Neural progenitor cell (in vitro differentiated cells): ENCODE data around the gene PFDN1.

ENCODE experiments used
- CTCF ChIP-seq: fragments of 200-600 bp; sonication (generic); IDR thresholded peaks from 2 replicates; pipeline ENCODE4 v1.5.1; 2017; ENCODE audit warnings: antibody characterized with exemption, mild to moderate bottlenecking
- EZH2 ChIP-seq: fragments of 200-600 bp; sonication (generic); IDR thresholded peaks from 2 replicates; pipeline ENCODE4 v1.6.1; 2017; ENCODE audit warnings: antibody characterized with exemption, mild to moderate bottlenecking, moderate library complexity
- EZH2phosphoT487 ChIP-seq: fragments of 200-600 bp; sonication (generic); IDR thresholded peaks from 2 replicates; pipeline ENCODE4 v1.6.1; 2017; ENCODE audit warnings: antibody characterized with exemption

- TF ChIP-seq CTCF (no peak), EZH2phosphoT487 (no peak), EZH2 (no peak)
Measured at GRCh38 chr5:140338336-140338735, 35.4 kb upstream of the PFDN1 start.
